Stimulated activated effector memory CD8-positive, alpha-beta T cell treated with anti-CD3 and anti-CD28 coated beads, Interleukin-12 subunit alpha, Interleukin-12 subunit beta, amount 100 ng/mL, for 72 hours (primary cell): ENCODE measurements around the gene KPNA6.

Experiments
- ATAC-seq: fragments of 150-1000 bp; cut with Tn5 transposase; 2 replicates; pipeline ENCODE4 v1.10.0; 2021
- DNase-seq, 2 donors: peaks; one replicate each; pipeline ENCODE4 v3.0.0; 2021 to 2022; ENCODE audit warnings: low spot score in 2 of 2
- H3K27ac Mint-ChIP-seq: one replicate; pipeline ENCODE4 v1.8.0; 2022; ENCODE audit warnings: mild to moderate bottlenecking, mixed read lengths
- H3K36me3 Mint-ChIP-seq: one replicate; pipeline ENCODE4 v1.8.0; 2022; ENCODE audit warnings: mild to moderate bottlenecking, mixed read lengths
- H3K4me1 Mint-ChIP-seq: one replicate; pipeline ENCODE4 v1.8.0; 2022; ENCODE audit warnings: mixed read lengths
- H3K4me3 Mint-ChIP-seq: one replicate; pipeline ENCODE4 v1.8.0; 2022; ENCODE audit warnings: mild to moderate bottlenecking, mixed read lengths
- H3K9me3 Mint-ChIP-seq: one replicate; pipeline ENCODE4 v1.8.0; 2022; ENCODE audit warnings: mixed read lengths

Gene KPNA6

GRCh38 chr1:32186077-32186476 lies 78.2 kb downstream of the KPNA6 start:
- Mint-ChIP-seq H3K9me3 (no peaks in the 10 kb centered on the region), H3K27ac (peak overlapping the region; percentile 77), H3K4me3 (no peak overlapping the region), H3K4me1 (peaks cover 50% of the 10 kb centered on the region), H3K36me3 (peaks cover 100% of the 10 kb centered on the region)
- ATAC-seq (no peak), DNase-seq (no peak)

- H3K27ac Mint-ChIP-seq, result peak overlapping the region; percentile 77
- no peak overlapping the region for H3K4me3 Mint-ChIP-seq
- H3K9me3 Mint-ChIP-seq, result no peaks in the 10 kb centered on the region
- peaks cover 100% of the 10 kb centered on the region for H3K36me3 Mint-ChIP-seq
- DNase-seq, result no peak
- peaks cover 47% of the 10 kb centered on the region for H3K4me1 Mint-ChIP-seq
- no peak for ATAC-seq
Measured at GRCh38 chr1:32186491-32186890, 78.6 kb downstream of the KPNA6 start.

- Mint-ChIP-seq H3K4me1 (peaks cover 47% of the 10 kb centered on the region), H3K4me3 (no peak overlapping the region), H3K36me3 (peaks cover 100% of the 10 kb centered on the region), H3K27ac (peak overlapping the region; percentile 18), H3K9me3 (no peaks in the 10 kb centered on the region)
- DNase-seq, result no peak
- ATAC-seq, result no peak
Measured at GRCh38 chr1:32187850-32188249, 80.0 kb downstream of the KPNA6 start.

GRCh38 chr1:32192220-32192948 lies 84.5 kb downstream of the KPNA6 start:
- peaks cover 63% of the 10 kb centered on the region for H3K4me1 Mint-ChIP-seq
- DNase-seq, result no peak
- H3K9me3 Mint-ChIP-seq, result no peaks in the 10 kb centered on the region
- ATAC-seq, result no peak
- peaks cover 100% of the 10 kb centered on the region for H3K36me3 Mint-ChIP-seq
- H3K27ac Mint-ChIP-seq, result no peak overlapping the region
- no peak overlapping the region for H3K4me3 Mint-ChIP-seq

DNA sequence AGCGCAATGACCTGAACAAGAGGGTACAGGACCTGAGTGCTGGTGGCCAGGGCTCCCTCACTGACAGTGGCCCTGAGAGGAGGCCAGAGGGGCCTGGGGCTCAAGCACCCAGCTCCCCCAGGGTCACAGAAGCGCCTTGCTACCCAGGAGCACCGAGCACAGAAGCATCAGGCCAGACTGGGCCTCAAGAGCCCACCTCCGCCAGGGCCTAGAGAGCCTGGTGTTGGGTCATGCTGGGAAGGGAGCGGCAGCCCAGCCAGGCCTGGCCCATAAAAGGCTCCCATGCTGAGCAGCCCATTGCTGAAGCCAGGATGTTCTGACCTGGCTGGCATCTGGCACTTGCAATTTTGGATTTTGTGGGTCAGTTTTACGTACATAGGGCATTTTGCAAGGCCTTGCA lies 87.1 kb downstream of the KPNA6 start:
- H3K9me3 Mint-ChIP-seq, result no peaks in the 10 kb centered on the region
- DNase-seq, result no peak
- H3K4me3 Mint-ChIP-seq, result no peak overlapping the region
- H3K36me3 Mint-ChIP-seq, result peaks cover 89% of the 10 kb centered on the region
- ATAC-seq, result no peak
- peaks cover 72% of the 10 kb centered on the region for H3K4me1 Mint-ChIP-seq
- H3K27ac Mint-ChIP-seq, result no peak overlapping the region

- Mint-ChIP-seq H3K36me3 (peaks cover 84% of the 10 kb centered on the region), H3K4me1 (peaks cover 78% of the 10 kb centered on the region)
- no peak for DNase-seq
Measured at GRCh38 chr1:32195531-32195930, 87.7 kb downstream of the KPNA6 start.

GRCh38 chr1:32195972-32196823 lies 88.3 kb downstream of the KPNA6 start:
- peaks cover 81% of the 10 kb centered on the region for H3K4me1 Mint-ChIP-seq
- ATAC-seq (no peak), DNase-seq (no peak)
- peak overlapping the region; percentile 85 for H3K27ac Mint-ChIP-seq
- H3K4me3 Mint-ChIP-seq, result no peak overlapping the region
- H3K9me3 Mint-ChIP-seq, result no peaks in the 10 kb centered on the region
- peaks cover 78% of the 10 kb centered on the region for H3K36me3 Mint-ChIP-seq

More at GRCh38 chr1:32195531-32195930, 87.7 kb downstream of the KPNA6 start:
- Mint-ChIP-seq H3K27ac (no peak overlapping the region), H3K4me3 (no peak overlapping the region), H3K9me3 (no peaks in the 10 kb centered on the region)
- no peak for ATAC-seq

- H3K36me3 Mint-ChIP-seq, result peaks cover 77% of the 10 kb centered on the region
- no peak for ATAC-seq
- no peaks in the 10 kb centered on the region for H3K9me3 Mint-ChIP-seq
- no peak for DNase-seq
- H3K27ac Mint-ChIP-seq, result peak overlapping the region; percentile 85
- no peak overlapping the region for H3K4me3 Mint-ChIP-seq
- H3K4me1 Mint-ChIP-seq, result peaks cover 83% of the 10 kb centered on the region
Measured at GRCh38 chr1:32197074-32197473, 89.2 kb downstream of the KPNA6 start.

DNA sequence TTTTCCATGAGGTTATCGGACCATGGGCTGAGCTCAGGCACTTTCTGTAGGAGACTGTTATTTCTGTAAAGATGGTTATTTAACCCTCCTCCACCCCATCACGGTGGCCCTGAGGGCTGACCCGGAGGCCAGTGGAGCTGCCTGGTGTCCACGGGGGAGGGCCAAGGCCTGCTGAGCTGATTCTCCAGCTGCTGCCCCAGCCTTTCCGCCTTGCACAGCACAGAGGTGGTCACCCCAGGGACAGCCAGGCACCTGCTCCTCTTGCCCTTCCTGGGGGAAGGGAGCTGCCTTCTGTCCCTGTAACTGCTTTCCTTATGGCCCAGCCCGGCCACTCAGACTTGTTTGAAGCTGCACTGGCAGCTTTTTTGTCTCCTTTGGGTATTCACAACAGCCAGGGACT lies 90.0 kb downstream of the KPNA6 start:
- no peak for DNase-seq
- H3K4me3 Mint-ChIP-seq, result no peak overlapping the region
- H3K9me3 Mint-ChIP-seq, result no peaks in the 10 kb centered on the region
- peaks cover 85% of the 10 kb centered on the region for H3K4me1 Mint-ChIP-seq
- H3K27ac Mint-ChIP-seq, result peak overlapping the region; percentile 85
- no peak for ATAC-seq
- H3K36me3 Mint-ChIP-seq, result peaks cover 69% of the 10 kb centered on the region

DNA sequence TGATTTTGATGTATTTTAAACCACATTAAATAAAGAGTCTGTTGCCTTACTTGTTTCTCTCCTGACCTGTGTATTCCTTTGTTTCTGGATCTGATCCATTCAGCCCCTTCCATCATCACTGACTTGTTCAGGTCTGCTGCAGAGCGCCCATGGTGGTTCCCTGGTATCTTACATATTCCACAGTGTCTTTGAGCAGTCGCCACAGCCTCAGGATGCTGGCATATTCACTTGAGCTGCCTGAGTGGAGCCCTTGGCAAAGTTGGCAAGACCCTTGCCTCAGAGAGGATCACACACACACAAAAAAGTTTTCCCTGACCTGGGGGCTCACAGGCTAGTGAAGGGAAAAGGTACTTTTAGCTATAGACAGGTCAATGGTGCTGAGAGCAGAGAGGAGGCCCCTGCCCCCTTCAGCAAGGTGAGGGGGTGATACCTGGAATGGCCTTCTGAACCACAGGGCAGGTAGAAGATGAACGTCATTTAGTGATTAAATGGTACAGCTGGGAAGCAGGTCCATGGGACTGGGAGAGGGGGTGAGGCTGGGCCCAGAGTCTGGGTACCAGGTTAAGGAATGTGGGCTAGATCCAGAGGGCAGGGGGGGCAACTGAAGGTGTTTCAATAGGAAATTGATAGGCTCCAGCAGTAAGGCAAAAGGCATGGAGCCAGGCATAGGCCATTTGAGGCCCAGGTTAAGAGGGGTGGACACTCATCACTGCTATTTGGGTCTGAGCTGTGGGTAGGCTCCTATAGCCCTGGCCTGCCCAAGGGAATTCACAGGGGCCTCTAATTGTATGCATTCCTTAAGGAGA lies 90.6 kb downstream of the KPNA6 start:
- DNase-seq (no peak), ATAC-seq (no peak)
- H3K4me3 Mint-ChIP-seq, result no peak overlapping the region
- H3K9me3 Mint-ChIP-seq, result no peaks in the 10 kb centered on the region
- peak overlapping the region; percentile 85 for H3K27ac Mint-ChIP-seq
- H3K36me3 Mint-ChIP-seq, result peaks cover 63% of the 10 kb centered on the region
- H3K4me1 Mint-ChIP-seq, result peaks cover 82% of the 10 kb centered on the region

DNA sequence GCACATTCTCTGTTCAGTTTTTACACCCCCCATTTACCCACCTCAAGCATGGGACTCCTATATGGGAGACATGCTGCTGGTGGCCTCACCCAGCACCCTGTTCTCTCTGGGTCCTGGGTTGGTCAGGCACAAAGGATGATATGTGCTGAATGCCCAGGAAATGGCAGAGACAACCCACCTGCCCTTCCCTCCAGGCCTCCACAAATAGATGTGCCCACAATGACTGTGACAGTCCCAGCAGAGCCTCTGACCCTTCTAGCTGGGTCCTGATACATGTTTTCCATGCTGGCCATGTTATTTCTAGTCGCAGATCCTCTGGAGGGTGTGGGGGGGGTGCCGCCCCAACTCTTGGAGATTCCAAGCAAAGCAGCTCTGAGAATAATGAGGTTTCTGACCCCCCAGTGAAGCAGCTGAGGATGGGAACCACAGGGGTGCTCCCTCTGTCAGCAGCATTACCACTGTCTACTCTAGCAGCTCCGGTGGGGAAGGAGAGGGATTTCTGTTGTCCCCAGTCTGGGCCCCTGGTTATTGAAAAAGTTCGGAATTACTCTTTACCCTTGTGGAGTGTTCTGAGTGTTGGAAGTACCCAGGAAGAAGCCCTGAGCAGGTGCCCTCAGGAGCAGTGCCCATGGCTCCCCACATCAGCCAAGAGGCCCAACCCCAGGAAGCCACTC lies 91.3 kb downstream of the KPNA6 start:
- peak overlapping the region; percentile 87 for H3K4me3 Mint-ChIP-seq
- H3K36me3 Mint-ChIP-seq, result peaks cover 60% of the 10 kb centered on the region
- DNase-seq (no peak), ATAC-seq (no peak)
- H3K27ac Mint-ChIP-seq, result peak overlapping the region; percentile 85
- H3K4me1 Mint-ChIP-seq, result peaks cover 82% of the 10 kb centered on the region
- H3K9me3 Mint-ChIP-seq, result no peaks in the 10 kb centered on the region

- Mint-ChIP-seq H3K36me3 (peaks cover 60% of the 10 kb centered on the region), H3K4me1 (peaks cover 78% of the 10 kb centered on the region), H3K9me3 (no peaks in the 10 kb centered on the region)
Measured at GRCh38 chr1:32199717-32200072, 91.8 kb downstream of the KPNA6 start.

GRCh38 chr1:32200226-32201010 lies 92.6 kb downstream of the KPNA6 start, which contains the start of gene CCDC28B:
Gene CCDC28B, plus strand, starts transcription at chr1:32200595. Its CDS starts 1,341 bp downstream, at chr1:32201936.
- Mint-ChIP-seq H3K4me3 (peak within 1 kb of the TSS; percentile 87), H3K4me1 (peaks cover 71% of the 10 kb centered on the region), H3K27ac (peak within 1 kb of the TSS; percentile 94), H3K9me3 (no peaks in the 10 kb centered on the region), H3K36me3 (peaks cover 55% of the 10 kb centered on the region)
- DNase-seq (peak; percentile 33 to 79), ATAC-seq (peak; percentile 63)

More at GRCh38 chr1:32199717-32200072, 91.8 kb downstream of the KPNA6 start:
- peak overlapping the region; percentile 87 for H3K4me3 Mint-ChIP-seq
- no peak for ATAC-seq
- H3K27ac Mint-ChIP-seq, result peak overlapping the region; percentile 94
- no peak for DNase-seq
